Measurements from ENCODE around the gene PLPP3. TPM values are rescaled to one million over a fixed set of nuclear protein-coding genes. Genes with fewer than 3 reads are reported as not detected.

The PLPP3 gene
- polyA plus RNA-seq, 3 donors, result 0.21 to 0.32 TPM; not detected in 1

- H3K9me3 Mint-ChIP-seq, result no peaks in the 10 kb centered on the region
- Histone ChIP-seq H3K4me3 (replicated peaks in 1 of 3; ENCODE audit: low read depth in 2 of 3, low read length in 3 of 3) (peak overlapping the region in 1 of 3 experiments; percentile 90), H3K27me3 (ENCODE audit: control insufficient read depth in 2 of 2, insufficient read depth in 2 of 2, low read length in 2 of 2) (peaks cover 15 to 30% of the 10 kb centered on the region in 2 donors), H3K9me3 (replicated peaks in 1 of 2; ENCODE audit: control insufficient read depth in 1 of 2, insufficient read depth in 1 of 2, low read length in 2 of 2) (no peaks in the 10 kb centered on the region), H4K20me1 (ENCODE audit: insufficient read depth, low read length) (no peaks in the 10 kb centered on the region), H2AFZ (ENCODE audit: insufficient read depth, low read depth, low read length, poor library complexity, severe bottlenecking) (peak overlapping the region; percentile 89), H3K9ac (ENCODE audit: insufficient read depth, low read length, poor library complexity, severe bottlenecking) (no peak overlapping the region), H3K36me3 (replicated peaks in 1 of 2; ENCODE audit: control insufficient read depth in 1 of 2, insufficient read depth in 2 of 2, low read length in 2 of 2) (no peaks in the 10 kb centered on the region), H3K27ac (ENCODE audit: low read depth in 1 of 2, low read length in 2 of 2) (no peak overlapping the region), H3K4me2 (replicated peaks; ENCODE audit: extremely low read depth, low read length, poor library complexity, severe bottlenecking) (peak overlapping the region; percentile 97), H3K4me1 (ENCODE audit: control insufficient read depth in 1 of 2, insufficient read depth in 2 of 2, low read length in 2 of 2) (peaks cover 6 to 23% of the 10 kb centered on the region in 2 donors), H3K79me2 (ENCODE audit: insufficient read depth, low read length) (no peaks in the 10 kb centered on the region)
- H3K4me3 Mint-ChIP-seq, result peak overlapping the region; percentile 92 to 96
- 52% methylated on average over 9 of the region's 12 CpGs for WGBS (ENCODE audit: insufficient coverage)
- no peak overlapping the region for H3K27ac Mint-ChIP-seq
- no peak for DNase-seq
- peaks cover 33% of the 10 kb centered on the region for H3K4me1 Mint-ChIP-seq
- intact Hi-C loops (cut with micrococcal nuclease), result loop anchor here (5.0 to 10.0 kb wide), 2 partner anchors 163 to 170 kb away; no protein-coding TSS in a partner anchor
- H3K27me3 Mint-ChIP-seq (ENCODE audit: low read depth in 3 of 3), result peaks cover 26 to 37% (median 26%) of the 10 kb centered on the region in 3 donors
- H3K36me3 Mint-ChIP-seq, result no peaks in the 10 kb centered on the region
- TF ChIP-seq CTCF (IDR thresholded peaks at IDR 0.05), result no peak
These were observed 1.8 kb downstream of the PLPP3 start for GRCh38 chr1:56577406-56578137.

- Histone ChIP-seq H4K20me1 (ENCODE audit: insufficient read depth, low read length) (no peaks in the 10 kb centered on the region), H3K27me3 (ENCODE audit: control insufficient read depth in 2 of 2, insufficient read depth in 2 of 2, low read length in 2 of 2) (peaks cover 15 to 30% of the 10 kb centered on the region in 2 donors), H3K36me3 (replicated peaks in 1 of 2; ENCODE audit: control insufficient read depth in 1 of 2, insufficient read depth in 2 of 2, low read length in 2 of 2) (no peaks in the 10 kb centered on the region), H2AFZ (ENCODE audit: insufficient read depth, low read depth, low read length, poor library complexity, severe bottlenecking) (no peak overlapping the region), H3K79me2 (ENCODE audit: insufficient read depth, low read length) (no peaks in the 10 kb centered on the region), H3K9me3 (replicated peaks in 1 of 2; ENCODE audit: control insufficient read depth in 1 of 2, insufficient read depth in 1 of 2, low read length in 2 of 2) (no peaks in the 10 kb centered on the region), H3K4me1 (ENCODE audit: control insufficient read depth in 1 of 2, insufficient read depth in 2 of 2, low read length in 2 of 2) (peaks cover 6 to 23% of the 10 kb centered on the region in 2 donors), H3K27ac (ENCODE audit: low read depth in 1 of 2, low read length in 2 of 2) (no peak overlapping the region), H3K4me2 (replicated peaks; ENCODE audit: extremely low read depth, low read length, poor library complexity, severe bottlenecking) (no peak overlapping the region), H3K9ac (ENCODE audit: insufficient read depth, low read length, poor library complexity, severe bottlenecking) (no peak overlapping the region), H3K4me3 (replicated peaks in 1 of 3; ENCODE audit: low read depth in 2 of 3, low read length in 3 of 3) (no peak overlapping the region)
- peak; percentile 25 for TF ChIP-seq CTCF (IDR thresholded peaks at IDR 0.05)
- peaks cover 33% of the 10 kb centered on the region for H3K4me1 Mint-ChIP-seq
- H3K4me3 Mint-ChIP-seq, result peak overlapping the region; percentile 92 to 96
- no peaks in the 10 kb centered on the region for H3K36me3 Mint-ChIP-seq
- WGBS (ENCODE audit: insufficient coverage), result no CpG with 5 or more reads among the region's 1 CpG
- no peaks in the 10 kb centered on the region for H3K9me3 Mint-ChIP-seq
- H3K27ac Mint-ChIP-seq, result no peak overlapping the region
- peaks cover 25 to 37% (median 26%) of the 10 kb centered on the region in 3 donors for H3K27me3 Mint-ChIP-seq (ENCODE audit: low read depth in 3 of 3)
- intact Hi-C loops (cut with micrococcal nuclease), result loop anchor here (5.0 to 10.0 kb wide), 2 partner anchors 162 to 170 kb away; no protein-coding TSS in a partner anchor
- no peak for DNase-seq
These were observed 2.4 kb downstream of the PLPP3 start for GRCh38 chr1:56576880-56577405.
